HEK293 (cell line): Measurements from ENCODE around the gene CACTIN.

Source experiments
- CTCF ChIA-PET: fragments of 350-600 bp; formaldehyde crosslinking; extraction: SDS; loops from one replicate; lab custom pipeline; 2021; ENCODE audit warnings: antibody characterized with exemption; lab: Yijun Ruan, JAX
- POLR2A ChIA-PET: fragments of 300-600 bp; formaldehyde crosslinking; extraction: SDS; loops from one replicate; lab custom pipeline; 2020; ENCODE audit warnings: antibody characterized with exemption, inconsistent platforms; lab: Yijun Ruan, JAX
- H3K27ac ChIP-seq: fragments of 200-500 bp; sonication (Bioruptor generic); 2 replicates; pipeline ENCODE4 v1.5.1; 2014; ENCODE audit warnings: low read depth, low read length, control low read depth, inconsistent platforms; ENCODE audit errors: extremely low read depth
- H3K36me3 ChIP-seq, 2 experiments: fragments of 200-500 bp in 1 of 2; sonication (Bioruptor generic) in 1 of 2; 1 replicate in 1 of 2; 2 replicates in 1 of 2; pipeline ENCODE4 v1.5.1; 2014 to 2017; ENCODE audit warnings: inconsistent platforms in 2 of 2, low read length in 2 of 2; ENCODE audit not compliant: control insufficient read depth in 2 of 2, insufficient read depth in 1 of 2
- H3K4me1 ChIP-seq: fragments of 200-500 bp; sonication (Bioruptor generic); 2 replicates; pipeline ENCODE4 v1.5.1; 2014; ENCODE audit warnings: mild to moderate bottlenecking, low read length, inconsistent platforms; ENCODE audit not compliant: control insufficient read depth, insufficient read depth
- H3K4me3 ChIP-seq: 2 replicates; pipeline ENCODE4 v1.5.1; 2011; ENCODE audit warnings: low read depth, mild to moderate bottlenecking, control low read depth, low read length, moderate library complexity
- H3K9me3 ChIP-seq: fragments of 200-500 bp; sonication (Bioruptor generic); 2 replicates; pipeline ENCODE4 v1.5.1; 2014; ENCODE audit warnings: low read depth, low read length, inconsistent platforms; ENCODE audit not compliant: control insufficient read depth, insufficient read depth
- KLF1 ChIP-seq: fragments of 450-650 bp; formaldehyde crosslinking; IDR thresholded peaks from 2 replicates; pipeline ENCODE4 v1.5.1; 2016; ENCODE audit warnings: missing biosample characterization, missing genetic modification characterization
- KLF17 ChIP-seq: fragments of 450-650 bp; formaldehyde crosslinking; IDR thresholded peaks from 2 replicates; pipeline ENCODE4 v1.5.1; 2016; ENCODE audit warnings: missing biosample characterization, missing genetic modification characterization
- KLF8 ChIP-seq: fragments of 450-650 bp; formaldehyde crosslinking; IDR thresholded peaks from 2 replicates; pipeline ENCODE4 v1.5.1; 2016; ENCODE audit warnings: missing biosample characterization, missing genetic modification characterization
- KLF9 ChIP-seq: fragments of 450-650 bp; formaldehyde crosslinking; IDR thresholded peaks from 2 replicates; pipeline ENCODE4 v1.5.1; 2016; ENCODE audit warnings: missing biosample characterization, missing genetic modification characterization, low read depth
- REPIN1 ChIP-seq: fragments of 450-650 bp; formaldehyde crosslinking; IDR thresholded peaks from 2 replicates; pipeline ENCODE4 v1.5.1; 2017; ENCODE audit warnings: missing biosample characterization, missing genetic modification characterization, low read depth
- TRIM28 ChIP-seq: IDR thresholded peaks from 2 replicates; pipeline ENCODE4 v1.6.1; 2011; ENCODE audit warnings: low read length, control low read depth, borderline replicate concordance
- ZBTB6 ChIP-seq: fragments of 450-650 bp; formaldehyde crosslinking; IDR thresholded peaks from 2 replicates; pipeline ENCODE4 v1.5.1; 2017; ENCODE audit warnings: missing biosample characterization, missing genetic modification characterization
- ZNF2 ChIP-seq: fragments of 450-650 bp; formaldehyde crosslinking; IDR thresholded peaks from 2 replicates; pipeline ENCODE4 v1.5.1; 2016; ENCODE audit warnings: missing biosample characterization, missing genetic modification characterization
- ZNF600 ChIP-seq: fragments of 450-650 bp; formaldehyde crosslinking; IDR thresholded peaks from 2 replicates; pipeline ENCODE4 v1.5.1; 2016; ENCODE audit warnings: missing biosample characterization, missing genetic modification characterization
- TF ChIP-seq, protein P1 (sequence below): fragments of 450-650 bp; formaldehyde crosslinking; IDR thresholded peaks from 2 replicates; pipeline ENCODE4 v1.5.1; 2016; ENCODE audit warnings: missing biosample characterization, missing genetic modification characterization
- TF ChIP-seq, protein P2 (sequence below): fragments of 450-650 bp; formaldehyde crosslinking; IDR thresholded peaks from 2 replicates; pipeline ENCODE4 v1.5.1; 2016; ENCODE audit warnings: missing biosample characterization, missing genetic modification characterization

CACTIN gene

DNA sequence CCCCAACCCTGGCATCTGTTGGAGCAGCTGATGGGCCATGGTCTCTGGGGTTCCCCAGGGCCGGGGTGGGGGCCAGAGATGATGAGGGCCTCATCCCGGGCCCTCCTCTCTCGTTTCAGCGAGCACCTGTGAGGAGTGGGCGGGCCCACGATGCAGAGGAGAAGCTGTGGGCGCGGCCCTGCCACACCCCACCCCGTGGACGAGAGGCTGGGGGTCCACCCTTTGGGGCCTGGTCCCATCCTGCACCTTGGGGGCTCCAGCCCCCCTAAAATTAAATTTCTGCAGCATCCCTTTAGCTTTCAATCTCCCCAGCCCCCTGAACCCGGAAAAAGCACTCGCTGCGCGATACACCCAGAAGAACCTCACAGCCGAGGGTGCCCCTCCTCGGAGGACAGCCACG is 48.2 kb downstream of the CACTIN start:
- TF ChIP-seq KLF1 (tag by site-specific recombination) = peak; percentile 78
- peak; percentile 37; the same call in 1 of the 2 replicates for TF ChIP-seq KLF9 (tag by site-specific recombination)
- TF ChIP-seq, protein P1, sequence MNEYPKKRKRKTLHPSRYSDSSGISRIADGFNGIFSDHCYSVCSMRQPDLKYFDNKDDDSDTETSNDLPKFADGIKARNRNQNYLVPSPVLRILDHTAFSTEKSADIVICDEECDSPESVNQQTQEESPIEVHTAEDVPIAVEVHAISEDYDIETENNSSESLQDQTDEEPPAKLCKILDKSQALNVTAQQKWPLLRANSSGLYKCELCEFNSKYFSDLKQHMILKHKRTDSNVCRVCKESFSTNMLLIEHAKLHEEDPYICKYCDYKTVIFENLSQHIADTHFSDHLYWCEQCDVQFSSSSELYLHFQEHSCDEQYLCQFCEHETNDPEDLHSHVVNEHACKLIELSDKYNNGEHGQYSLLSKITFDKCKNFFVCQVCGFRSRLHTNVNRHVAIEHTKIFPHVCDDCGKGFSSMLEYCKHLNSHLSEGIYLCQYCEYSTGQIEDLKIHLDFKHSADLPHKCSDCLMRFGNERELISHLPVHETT (tag by site-specific recombination) = no peak
- POLR2A ChIA-PET = interaction anchor here (0.6 kb wide), 2 partner anchors 23 to 63 kb away, joined by 4 to 7 read pairs; no protein-coding TSS in a partner anchor
- no peak overlapping the region for H3K4me3 ChIP-seq

GRCh38 chr19:3577723-3578344 is 48.8 kb downstream of the CACTIN start:
- H3K9me3 ChIP-seq = no peaks in the 10 kb centered on the region
- no peak overlapping the region for H3K4me3 ChIP-seq
- POLR2A ChIA-PET = interaction anchor here (0.6 kb wide), 1 partner anchor 23 kb away, joined by 7 read pairs; no protein-coding TSS in a partner anchor
- peaks cover 9 to 19% of the 10 kb centered on the region in 2 experiments; a peak in 2 of 3 replicates for H3K36me3 ChIP-seq
- CTCF ChIA-PET = no interaction called here
- H3K4me1 ChIP-seq = no peaks in the 10 kb centered on the region
- no peak overlapping the region for H3K27ac ChIP-seq
- TF ChIP-seq KLF1 (tag by site-specific recombination) (peak; percentile 40; the same call in 1 of the 2 replicates), KLF17 (tag by site-specific recombination) (no peak), KLF8 (peak; percentile 54; the same call in 1 of the 2 replicates), REPIN1 (tag by site-specific recombination) (no peak)
- TF ChIP-seq, all 188 proteins: peak for 2

More for the DNA sequence above, 48.2 kb downstream of the CACTIN start:
- no peak overlapping the region for H3K27ac ChIP-seq
- peaks cover 9 to 19% of the 10 kb centered on the region in 2 experiments; a peak in 2 of 3 replicates for H3K36me3 ChIP-seq
- no peaks in the 10 kb centered on the region for H3K9me3 ChIP-seq
- CTCF ChIA-PET = no interaction called here
- no peaks in the 10 kb centered on the region for H3K4me1 ChIP-seq

GRCh38 chr19:3576696-3577443 is 49.7 kb downstream of the CACTIN start:
- POLR2A ChIA-PET = no interaction called here

More at GRCh38 chr19:3576696-3577443, 49.7 kb downstream of the CACTIN start:
- Histone ChIP-seq H3K4me3 (no peak overlapping the region), H3K4me1 (no peaks in the 10 kb centered on the region), H3K36me3 (peaks cover 9 to 19% of the 10 kb centered on the region in 2 experiments; a peak in 2 of 3 replicates), H3K27ac (no peak overlapping the region), H3K9me3 (no peaks in the 10 kb centered on the region)
- TF ChIP-seq TRIM28 = no peak
- peak; percentile 50; the same call in 1 of the 2 replicates for TF ChIP-seq KLF1 (tag by site-specific recombination)
- TF ChIP-seq ZNF600 = peak; percentile 49
- 0 out of 2 replicates have a peak, but pooled peaks have one; percentile 23 for TF ChIP-seq ZBTB6 (tag by site-specific recombination)
- TF ChIP-seq ZNF2 (tag by site-specific recombination) = no peak
- peak; percentile 83 for TF ChIP-seq KLF8
- TF ChIP-seq, protein P2, sequence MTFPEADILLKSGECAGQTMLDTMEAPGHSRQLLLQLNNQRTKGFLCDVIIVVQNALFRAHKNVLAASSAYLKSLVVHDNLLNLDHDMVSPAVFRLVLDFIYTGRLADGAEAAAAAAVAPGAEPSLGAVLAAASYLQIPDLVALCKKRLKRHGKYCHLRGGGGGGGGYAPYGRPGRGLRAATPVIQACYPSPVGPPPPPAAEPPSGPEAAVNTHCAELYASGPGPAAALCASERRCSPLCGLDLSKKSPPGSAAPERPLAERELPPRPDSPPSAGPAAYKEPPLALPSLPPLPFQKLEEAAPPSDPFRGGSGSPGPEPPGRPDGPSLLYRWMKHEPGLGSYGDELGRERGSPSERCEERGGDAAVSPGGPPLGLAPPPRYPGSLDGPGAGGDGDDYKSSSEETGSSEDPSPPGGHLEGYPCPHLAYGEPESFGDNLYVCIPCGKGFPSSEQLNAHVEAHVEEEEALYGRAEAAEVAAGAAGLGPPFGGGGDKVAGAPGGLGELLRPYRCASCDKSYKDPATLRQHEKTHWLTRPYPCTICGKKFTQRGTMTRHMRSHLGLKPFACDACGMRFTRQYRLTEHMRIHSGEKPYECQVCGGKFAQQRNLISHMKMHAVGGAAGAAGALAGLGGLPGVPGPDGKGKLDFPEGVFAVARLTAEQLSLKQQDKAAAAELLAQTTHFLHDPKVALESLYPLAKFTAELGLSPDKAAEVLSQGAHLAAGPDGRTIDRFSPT (tag by site-specific recombination) = no peak
- CTCF ChIA-PET = interaction anchor here (0.5 to 2.4 kb wide), 2 partner anchors 9 to 277 kb away, joined by 5 to 6 read pairs; partner anchors contain the start of gene GIPC3
